Stimulated activated CD8-positive, alpha-beta memory T cell treated with anti-CD3 and anti-CD28 coated beads, Interleukin-7, amount 100 ng/mL, for 4 hours (primary cell): Measurements from ENCODE around the gene LMOD1.
"Not testable (repeated sequence)": the region's sequence is repeated elsewhere in the genome, so short reads cannot be mapped to it uniquely, and the experiment has no call there.

Experiments
- DNase-seq, 2 donors: peaks; one replicate each; pipeline ENCODE4 v3.0.0-alpha.2; 2020; ENCODE audit warnings: low read depth in 2 of 2

Gene LMOD1

GRCh38 chr1:201861448-201861847 is 84.9 kb downstream of the LMOD1 start:
- no peak for DNase-seq

DNA sequence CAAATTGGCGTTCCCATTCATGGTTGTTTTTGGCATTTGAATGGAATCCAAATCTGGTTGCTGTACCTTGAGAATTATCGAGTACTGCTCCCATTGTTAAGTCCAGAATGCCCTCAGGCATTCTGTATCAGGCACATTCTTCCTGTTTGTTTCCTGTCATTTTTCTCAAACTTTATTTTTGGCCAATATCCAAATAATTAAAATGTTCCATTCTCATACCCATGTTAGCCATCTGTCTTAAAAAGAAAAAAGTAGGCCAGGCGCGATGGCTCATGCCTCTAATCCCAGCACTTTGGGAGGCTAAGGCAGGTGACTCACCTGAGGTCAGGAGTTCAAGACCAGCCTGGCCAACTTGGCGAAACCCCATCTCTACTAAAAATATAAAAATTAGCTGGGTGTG is 86.9 kb downstream of the LMOD1 start:
- no peak for DNase-seq

DNA sequence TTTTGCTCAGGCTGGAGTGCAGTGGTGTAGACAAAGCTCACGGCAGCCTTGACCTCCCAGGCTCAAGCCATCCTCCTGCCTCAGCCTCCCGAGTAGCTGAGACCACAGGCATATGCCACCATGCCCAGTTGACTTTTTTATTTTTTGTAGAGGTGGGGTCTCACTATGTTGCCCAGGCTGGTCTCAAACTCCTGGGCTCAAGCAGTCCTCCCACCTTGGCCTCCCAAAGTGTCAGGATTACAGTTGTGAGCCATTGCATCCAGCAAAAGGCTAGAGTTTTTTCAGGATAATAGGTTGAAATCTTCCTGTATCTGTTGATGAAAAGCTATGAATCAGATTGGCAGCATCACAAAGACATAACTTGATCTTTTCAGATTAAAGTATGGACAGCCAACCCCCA is 89.6 kb downstream of the LMOD1 start:
- DNase-seq, result not testable (repeated sequence)

- DNase-seq, result no peak
Measured at GRCh38 chr1:201851949-201852348, 94.4 kb downstream of the LMOD1 start.

- DNase-seq, result no peak
Measured at GRCh38 chr1:201850053-201850397, 96.3 kb downstream of the LMOD1 start.

GRCh38 chr1:201849372-201850052 is 96.8 kb downstream of the LMOD1 start:
- no peak for DNase-seq

GRCh38 chr1:201848230-201848629 is 98.1 kb downstream of the LMOD1 start:
- no peak for DNase-seq

DNA sequence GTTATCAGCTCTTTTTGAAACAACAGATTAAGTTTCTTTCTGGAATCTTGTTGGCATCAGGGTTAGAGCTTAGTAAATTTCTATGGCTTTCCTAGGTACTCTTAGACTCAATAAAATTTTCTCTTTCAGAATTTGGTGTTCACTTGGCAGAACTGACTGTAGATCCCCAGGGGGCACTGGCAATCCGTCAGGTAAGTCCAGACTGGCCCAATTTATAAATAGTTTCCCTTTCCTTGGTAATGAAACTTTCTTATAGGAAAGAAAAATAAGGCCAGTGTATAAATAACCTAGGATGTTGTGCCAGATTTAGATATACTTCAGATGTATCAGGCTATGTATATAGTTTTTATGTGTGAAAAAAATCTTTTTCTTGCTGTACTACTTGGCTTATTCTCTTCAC is 99.2 kb downstream of the LMOD1 start:
- DNase-seq, result no peak
